Ishikawa (cell line): Measurements from ENCODE around the gene ZCCHC10.

Experiments
- CEBPB ChIP-seq: IDR thresholded peaks from 2 replicates; pipeline ENCODE4 v1.6.1; 2012
- CREB1 ChIP-seq: IDR thresholded peaks from 2 replicates; pipeline ENCODE4 v1.6.1; 2012; ENCODE audit warnings: low read depth
- EGR1 ChIP-seq: IDR thresholded peaks from 2 replicates; pipeline ENCODE4 v1.6.1; 2012
- EP300 ChIP-seq: IDR thresholded peaks from 2 replicates; pipeline ENCODE4 v1.6.1; 2012; ENCODE audit warnings: borderline replicate concordance
- FOXM1 ChIP-seq: IDR thresholded peaks from 2 replicates; pipeline ENCODE4 v1.6.1; 2012; ENCODE audit warnings: low read depth, borderline replicate concordance
- NFIC ChIP-seq: IDR thresholded peaks from 2 replicates; pipeline ENCODE4 v1.6.1; 2012
- RAD21 ChIP-seq: IDR thresholded peaks from 2 replicates; pipeline ENCODE4 v1.6.1; 2012; ENCODE audit warnings: low read depth
- TAF1 ChIP-seq: IDR thresholded peaks from 2 replicates; pipeline ENCODE4 v1.6.1; 2012; ENCODE audit warnings: low read depth, mild to moderate bottlenecking
- TCF12 ChIP-seq: IDR thresholded peaks from 2 replicates; pipeline ENCODE4 v1.6.1; 2012; ENCODE audit warnings: low read depth
- TEAD4 ChIP-seq: IDR thresholded peaks from 2 replicates; pipeline ENCODE4 v1.6.1; 2012
- YY1 ChIP-seq: IDR thresholded peaks from 2 replicates; pipeline ENCODE4 v1.6.1; 2012; ENCODE audit warnings: low read depth
- ZBTB7A ChIP-seq: IDR thresholded peaks from 2 replicates; pipeline ENCODE4 v1.6.1; 2012; ENCODE audit warnings: low read depth
- TF ChIP-seq, protein P1 (sequence below): IDR thresholded peaks from 2 replicates; pipeline ENCODE4 v1.6.1; 2012
- TF ChIP-seq, protein P2 (sequence below): IDR thresholded peaks from 2 replicates; pipeline ENCODE4 v1.6.1; 2012
- TF ChIP-seq, protein P3 (sequence below): IDR thresholded peaks from 2 replicates; pipeline ENCODE4 v1.6.1; 2012; ENCODE audit warnings: low read depth, mild to moderate bottlenecking

Gene ZCCHC10

DNA sequence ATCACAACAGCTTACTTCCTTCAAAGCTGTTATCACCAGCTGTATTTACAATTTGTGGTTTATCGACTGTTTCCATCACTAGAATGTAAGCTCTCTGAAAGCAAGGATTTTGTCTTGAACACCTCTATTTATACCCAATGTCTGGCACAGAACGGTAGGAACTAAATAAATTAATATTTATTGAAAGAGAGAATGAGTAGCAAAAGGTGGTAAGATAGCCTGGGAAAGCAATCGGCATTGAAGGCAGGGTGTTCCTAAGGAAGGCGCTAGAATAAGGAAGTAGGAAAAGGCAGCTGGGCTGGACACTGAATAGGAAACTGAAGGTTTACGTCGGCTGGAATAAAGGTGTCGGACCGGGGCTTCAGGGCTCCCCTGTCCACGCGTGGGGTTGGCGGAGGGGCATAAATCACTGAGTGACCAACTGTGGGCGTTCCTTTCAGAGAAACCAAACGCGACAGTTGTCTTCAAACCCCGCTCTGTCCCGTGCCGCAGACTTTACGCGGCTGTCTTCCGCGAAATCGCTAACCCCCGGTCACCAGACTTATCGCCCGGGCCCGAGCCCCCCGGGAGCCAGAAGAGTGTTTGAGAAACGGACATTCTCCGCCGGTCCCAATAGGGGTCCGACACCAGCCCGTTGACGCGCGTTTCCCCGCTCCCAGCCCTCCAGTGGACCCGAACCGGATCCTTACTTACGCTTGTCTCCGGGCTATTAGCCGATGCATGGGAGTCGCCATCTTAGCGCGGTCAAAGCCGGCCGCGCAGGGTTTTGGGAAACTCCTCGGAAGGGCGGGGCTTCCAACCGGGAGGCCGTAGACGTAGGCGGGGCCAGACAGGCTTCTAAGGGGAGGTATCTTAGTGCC is at the start of gene ZCCHC10:
Gene ZCCHC10, minus strand, starts transcription at position 746 of the 860 bp plus-strand sequence. Its CDS starts 12 bp downstream, at position 734.
- peak; percentile 93 for TF ChIP-seq TAF1
- TF ChIP-seq TCF12, result 0 out of 2 replicates have a peak, but pooled peaks have one; percentile 16
- TF ChIP-seq EGR1, result no peak
- peak; percentile 95 for TF ChIP-seq YY1
- TF ChIP-seq, protein P1, sequence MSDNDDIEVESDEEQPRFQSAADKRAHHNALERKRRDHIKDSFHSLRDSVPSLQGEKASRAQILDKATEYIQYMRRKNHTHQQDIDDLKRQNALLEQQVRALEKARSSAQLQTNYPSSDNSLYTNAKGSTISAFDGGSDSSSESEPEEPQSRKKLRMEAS, result 0 out of 2 replicates have a peak, but pooled peaks have one; percentile 40
- TF ChIP-seq EP300, result no peak
- TF ChIP-seq, protein P2, sequence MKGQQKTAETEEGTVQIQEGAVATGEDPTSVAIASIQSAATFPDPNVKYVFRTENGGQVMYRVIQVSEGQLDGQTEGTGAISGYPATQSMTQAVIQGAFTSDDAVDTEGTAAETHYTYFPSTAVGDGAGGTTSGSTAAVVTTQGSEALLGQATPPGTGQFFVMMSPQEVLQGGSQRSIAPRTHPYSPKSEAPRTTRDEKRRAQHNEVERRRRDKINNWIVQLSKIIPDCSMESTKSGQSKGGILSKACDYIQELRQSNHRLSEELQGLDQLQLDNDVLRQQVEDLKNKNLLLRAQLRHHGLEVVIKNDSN, result 0 out of 2 replicates have a peak, but pooled peaks have one; percentile 12
- TF ChIP-seq ZBTB7A, result 0 out of 2 replicates have a peak, but pooled peaks have one; percentile 30
- no peak for TF ChIP-seq TEAD4
- TF ChIP-seq CEBPB, result no peak

DNA sequence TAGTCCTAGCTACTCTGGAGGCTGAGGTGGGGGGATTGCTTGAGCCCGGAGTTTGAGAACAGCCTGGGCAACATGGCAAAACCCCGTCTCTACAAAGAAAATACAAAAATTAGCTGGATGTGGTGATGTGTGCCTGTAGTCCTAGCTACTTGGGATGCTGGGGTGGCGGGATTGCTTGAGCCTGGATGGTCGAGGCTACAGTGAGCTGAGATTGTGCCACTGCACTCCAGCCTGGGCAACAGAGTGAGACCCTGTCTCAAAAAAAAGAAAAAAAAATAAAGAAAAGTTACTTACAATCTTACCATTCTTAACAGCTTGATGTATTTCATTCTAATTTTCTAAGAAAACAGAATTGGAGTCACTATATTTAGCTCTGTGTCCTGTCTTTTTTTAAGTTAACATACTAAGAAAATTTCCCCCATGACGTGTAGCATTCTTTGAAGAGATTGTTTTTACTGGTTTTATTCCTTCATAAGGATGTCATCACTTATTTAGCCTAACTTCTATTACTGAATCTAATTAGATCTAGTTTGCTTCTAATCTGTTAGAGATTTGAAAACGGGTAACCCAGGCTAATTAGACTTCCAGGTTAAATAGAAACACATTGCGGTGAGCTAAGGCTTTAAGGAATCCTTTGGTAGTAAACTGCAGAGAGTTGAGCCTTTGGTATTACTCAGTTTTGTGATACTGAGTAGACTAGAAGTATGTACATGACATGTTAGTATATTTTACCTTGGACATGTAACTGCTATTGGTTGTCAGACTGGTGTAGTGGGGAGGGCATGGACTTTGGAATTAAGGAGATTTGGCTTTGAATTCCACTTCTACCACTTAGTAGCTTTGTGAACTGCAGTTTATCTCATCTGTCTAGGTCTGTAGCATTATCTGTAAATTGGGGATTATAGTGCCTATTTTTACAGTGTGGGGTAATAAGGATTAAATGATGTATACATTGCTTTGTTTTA is 49.5 kb upstream of the ZCCHC10 start:
- TF ChIP-seq TCF12 (no peak), TEAD4 (no peak), EP300 (no peak), YY1 (no peak), NFIC (no peak), CEBPB (no peak), TAF1 (no peak), FOXM1 (no peak), RAD21 (no peak), EGR1 (no peak), ZBTB7A (no peak), CREB1 (no peak)
- TF ChIP-seq, protein P3, sequence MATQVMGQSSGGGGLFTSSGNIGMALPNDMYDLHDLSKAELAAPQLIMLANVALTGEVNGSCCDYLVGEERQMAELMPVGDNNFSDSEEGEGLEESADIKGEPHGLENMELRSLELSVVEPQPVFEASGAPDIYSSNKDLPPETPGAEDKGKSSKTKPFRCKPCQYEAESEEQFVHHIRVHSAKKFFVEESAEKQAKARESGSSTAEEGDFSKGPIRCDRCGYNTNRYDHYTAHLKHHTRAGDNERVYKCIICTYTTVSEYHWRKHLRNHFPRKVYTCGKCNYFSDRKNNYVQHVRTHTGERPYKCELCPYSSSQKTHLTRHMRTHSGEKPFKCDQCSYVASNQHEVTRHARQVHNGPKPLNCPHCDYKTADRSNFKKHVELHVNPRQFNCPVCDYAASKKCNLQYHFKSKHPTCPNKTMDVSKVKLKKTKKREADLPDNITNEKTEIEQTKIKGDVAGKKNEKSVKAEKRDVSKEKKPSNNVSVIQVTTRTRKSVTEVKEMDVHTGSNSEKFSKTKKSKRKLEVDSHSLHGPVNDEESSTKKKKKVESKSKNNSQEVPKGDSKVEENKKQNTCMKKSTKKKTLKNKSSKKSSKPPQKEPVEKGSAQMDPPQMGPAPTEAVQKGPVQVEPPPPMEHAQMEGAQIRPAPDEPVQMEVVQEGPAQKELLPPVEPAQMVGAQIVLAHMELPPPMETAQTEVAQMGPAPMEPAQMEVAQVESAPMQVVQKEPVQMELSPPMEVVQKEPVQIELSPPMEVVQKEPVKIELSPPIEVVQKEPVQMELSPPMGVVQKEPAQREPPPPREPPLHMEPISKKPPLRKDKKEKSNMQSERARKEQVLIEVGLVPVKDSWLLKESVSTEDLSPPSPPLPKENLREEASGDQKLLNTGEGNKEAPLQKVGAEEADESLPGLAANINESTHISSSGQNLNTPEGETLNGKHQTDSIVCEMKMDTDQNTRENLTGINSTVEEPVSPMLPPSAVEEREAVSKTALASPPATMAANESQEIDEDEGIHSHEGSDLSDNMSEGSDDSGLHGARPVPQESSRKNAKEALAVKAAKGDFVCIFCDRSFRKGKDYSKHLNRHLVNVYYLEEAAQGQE, result no peak
- TF ChIP-seq, protein P2, result no peak
- TF ChIP-seq, protein P1, result no peak

DNA sequence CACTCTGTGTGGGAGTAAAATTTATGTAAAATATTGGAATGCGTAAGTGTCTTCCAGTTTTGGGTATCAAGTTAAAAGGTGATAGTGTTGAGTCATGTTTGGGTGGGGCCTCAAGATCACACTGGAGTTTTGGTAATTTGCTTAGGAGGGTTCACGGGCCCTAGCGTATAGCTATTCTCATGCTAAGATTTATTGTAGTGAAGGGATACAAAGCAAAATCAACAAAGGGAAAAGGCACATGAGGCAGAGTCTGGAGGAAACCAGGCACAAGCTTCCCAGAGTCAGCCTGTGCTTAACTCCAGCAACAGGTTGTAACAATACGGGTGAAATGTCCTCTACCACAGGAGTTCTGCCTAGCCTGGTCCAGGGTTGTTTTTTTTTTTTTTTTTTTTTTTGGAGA is 45.7 kb upstream of the ZCCHC10 start:
- TF ChIP-seq CREB1, result no peak
- TF ChIP-seq YY1, result no peak
- no peak for TF ChIP-seq NFIC
- TF ChIP-seq, protein P1, result no peak
- no peak for TF ChIP-seq TEAD4
- no peak for TF ChIP-seq FOXM1
- TF ChIP-seq, protein P2, result no peak
- TF ChIP-seq EGR1, result no peak

DNA sequence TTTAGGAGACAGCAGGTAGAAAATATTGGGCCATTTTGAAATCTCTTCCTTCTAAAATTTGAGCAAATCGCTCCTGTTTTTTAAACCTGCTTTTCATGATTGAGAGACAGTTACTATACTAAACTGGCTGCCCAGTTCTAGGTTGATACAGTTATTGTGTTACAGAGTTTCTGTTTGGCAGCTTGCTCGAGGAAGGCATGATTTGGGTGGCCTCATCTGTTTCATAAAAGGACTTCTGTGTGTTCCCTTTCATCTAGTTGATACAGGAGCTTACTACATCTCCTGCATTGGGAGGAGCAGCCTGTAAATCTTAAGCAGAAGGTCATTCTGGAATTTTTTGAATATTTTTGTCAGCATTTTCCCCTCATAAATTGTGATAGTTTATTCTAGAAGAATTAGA is 39.7 kb upstream of the ZCCHC10 start:
- no peak for TF ChIP-seq TAF1
- TF ChIP-seq FOXM1, result no peak
- no peak for TF ChIP-seq TEAD4
- TF ChIP-seq YY1, result no peak
- TF ChIP-seq ZBTB7A, result no peak
- TF ChIP-seq NFIC, result no peak
- no peak for TF ChIP-seq RAD21
- TF ChIP-seq EGR1, result no peak
- TF ChIP-seq, protein P2, result no peak
- TF ChIP-seq, protein P1, result no peak
- TF ChIP-seq, protein P3, result no peak
- TF ChIP-seq EP300, result no peak
- TF ChIP-seq CREB1, result no peak
- no peak for TF ChIP-seq TCF12
- no peak for TF ChIP-seq CEBPB
